ENCODE results near the gene ANKRD44. TPM values are rescaled to one million over a fixed set of nuclear protein-coding genes. Genes with fewer than 3 reads are reported as not detected.

ANKRD44 gene
- total RNA-seq, 4 donors from 2014 or later = 24.4 to 51.8 (median 35.7) TPM

DNA sequence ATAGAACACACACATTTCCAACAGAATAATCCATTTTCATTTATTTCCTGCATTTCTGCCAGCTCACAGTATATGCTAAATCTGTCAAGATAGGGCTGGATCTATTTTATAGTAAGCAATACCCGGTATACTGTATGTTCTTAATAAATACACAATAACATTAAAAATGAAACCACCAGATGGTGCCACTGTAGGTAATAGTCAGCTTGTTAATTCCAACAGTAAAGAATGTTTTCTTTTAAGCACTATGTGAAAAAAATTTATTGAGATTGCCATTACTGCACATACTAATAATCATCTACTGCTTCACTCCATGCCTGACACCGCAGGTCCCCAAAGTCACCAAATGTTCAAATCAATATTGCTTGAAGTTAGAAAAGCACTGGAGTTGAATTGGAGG is 252.6 kb downstream of the ANKRD44 start:
- Histone ChIP-seq H3K9me3 (peaks cover 0 to 16% (median 0%) of the 10 kb centered on the region in 3 donors), H3K27me3 (no peaks in the 10 kb centered on the region), H3K27ac (no peak overlapping the region), H3K4me1 (no peaks in the 10 kb centered on the region), H3K36me3 (peaks cover 0 to 50% of the 10 kb centered on the region in 2 donors), H3K4me3 (no peak overlapping the region)
- 70 to 83% methylated on average over 2 of the region's 2 CpGs for WGBS, 2 donors (ENCODE audit: low coverage in 1 of 2)
- TF ChIP-seq POLR2A (IDR thresholded peaks at IDR 0.05) (no peak), POLR2AphosphoS5 (IDR thresholded peaks at IDR 0.05) (no peak), EP300 (IDR thresholded peaks at IDR 0.05) (no peak)
- TF ChIP-seq, protein P1, sequence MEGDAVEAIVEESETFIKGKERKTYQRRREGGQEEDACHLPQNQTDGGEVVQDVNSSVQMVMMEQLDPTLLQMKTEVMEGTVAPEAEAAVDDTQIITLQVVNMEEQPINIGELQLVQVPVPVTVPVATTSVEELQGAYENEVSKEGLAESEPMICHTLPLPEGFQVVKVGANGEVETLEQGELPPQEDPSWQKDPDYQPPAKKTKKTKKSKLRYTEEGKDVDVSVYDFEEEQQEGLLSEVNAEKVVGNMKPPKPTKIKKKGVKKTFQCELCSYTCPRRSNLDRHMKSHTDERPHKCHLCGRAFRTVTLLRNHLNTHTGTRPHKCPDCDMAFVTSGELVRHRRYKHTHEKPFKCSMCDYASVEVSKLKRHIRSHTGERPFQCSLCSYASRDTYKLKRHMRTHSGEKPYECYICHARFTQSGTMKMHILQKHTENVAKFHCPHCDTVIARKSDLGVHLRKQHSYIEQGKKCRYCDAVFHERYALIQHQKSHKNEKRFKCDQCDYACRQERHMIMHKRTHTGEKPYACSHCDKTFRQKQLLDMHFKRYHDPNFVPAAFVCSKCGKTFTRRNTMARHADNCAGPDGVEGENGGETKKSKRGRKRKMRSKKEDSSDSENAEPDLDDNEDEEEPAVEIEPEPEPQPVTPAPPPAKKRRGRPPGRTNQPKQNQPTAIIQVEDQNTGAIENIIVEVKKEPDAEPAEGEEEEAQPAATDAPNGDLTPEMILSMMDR (IDR thresholded peaks at IDR 0.05) = no peak
- no peak for ATAC-seq

GRCh38 chr2:197055045-197055444 is 255.5 kb downstream of the ANKRD44 start:
- H3K4me3 ChIP-seq = no peak overlapping the region
- H3K27ac ChIP-seq = no peak overlapping the region
- H3K27me3 ChIP-seq = no peaks in the 10 kb centered on the region
- H3K36me3 ChIP-seq = peaks cover 0 to 40% of the 10 kb centered on the region in 2 donors
- H3K9me3 ChIP-seq = peaks cover 0 to 16% (median 0%) of the 10 kb centered on the region in 3 donors
- no peaks in the 10 kb centered on the region for H3K4me1 ChIP-seq
- TF ChIP-seq EP300 (IDR thresholded peaks at IDR 0.05) = no peak
- TF ChIP-seq POLR2A (IDR thresholded peaks at IDR 0.05) = no peak
- TF ChIP-seq POLR2AphosphoS5 (IDR thresholded peaks at IDR 0.05) = no peak
- TF ChIP-seq, protein P1 (IDR thresholded peaks at IDR 0.05) = no peak
- no peak for ATAC-seq

GRCh38 chr2:197054437-197054836 is 256.1 kb downstream of the ANKRD44 start:
- peaks cover 0 to 38% of the 10 kb centered on the region in 2 donors for H3K36me3 ChIP-seq
- peaks cover 0 to 16% (median 0%) of the 10 kb centered on the region in 3 donors for H3K9me3 ChIP-seq
- TF ChIP-seq, protein P1 (IDR thresholded peaks at IDR 0.05) = no peak
- no peak for TF ChIP-seq POLR2AphosphoS5 (IDR thresholded peaks at IDR 0.05)
- TF ChIP-seq EP300 (IDR thresholded peaks at IDR 0.05) = no peak
- no peak for TF ChIP-seq POLR2A (IDR thresholded peaks at IDR 0.05)
- no peaks in the 10 kb centered on the region for H3K27me3 ChIP-seq
- 93% methylated on average over 1 of the region's 1 CpG; no CpG with 5 or more reads in 1 of the 2 donors for WGBS, 2 donors (ENCODE audit: low coverage in 1 of 2)
- H3K4me3 ChIP-seq = no peak overlapping the region
- H3K4me1 ChIP-seq = no peaks in the 10 kb centered on the region
- no peak overlapping the region for H3K27ac ChIP-seq
- ATAC-seq = no peak

DNA sequence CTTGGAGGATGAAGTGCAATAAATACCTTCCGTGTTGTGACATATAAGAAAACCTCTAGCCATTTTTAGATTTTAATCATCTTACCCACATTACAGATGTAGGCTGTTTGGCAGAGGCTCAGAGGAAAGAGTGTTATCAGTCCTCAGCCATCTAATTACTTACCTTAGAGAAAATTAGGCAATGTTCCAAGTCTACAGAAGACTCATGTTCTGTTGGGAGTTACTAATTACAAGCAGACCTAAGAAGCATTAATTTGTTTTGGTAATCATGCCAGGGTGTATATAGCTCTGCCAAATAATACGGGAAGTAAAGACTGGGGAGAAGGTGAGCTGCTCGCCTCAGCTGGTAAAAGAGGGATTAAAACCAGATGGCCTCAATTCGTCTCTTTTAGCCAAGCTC is 258.2 kb downstream of the ANKRD44 start:
- Histone ChIP-seq H3K9me3 (peaks cover 0 to 16% (median 0%) of the 10 kb centered on the region in 3 donors), H3K27ac (no peak overlapping the region), H3K36me3 (peaks cover 0 to 36% of the 10 kb centered on the region in 2 donors), H3K4me1 (no peaks in the 10 kb centered on the region), H3K4me3 (no peak overlapping the region), H3K27me3 (no peaks in the 10 kb centered on the region)
- no peak for TF ChIP-seq POLR2A (IDR thresholded peaks at IDR 0.05)
- TF ChIP-seq, protein P1 (IDR thresholded peaks at IDR 0.05) = no peak
- TF ChIP-seq POLR2AphosphoS5 (IDR thresholded peaks at IDR 0.05) = no peak
- TF ChIP-seq EP300 (IDR thresholded peaks at IDR 0.05) = no peak
- WGBS, 2 donors (ENCODE audit: low coverage in 1 of 2) = 47 to 56% methylated on average over 4 of the region's 4 CpGs
- no peak for ATAC-seq

DNA sequence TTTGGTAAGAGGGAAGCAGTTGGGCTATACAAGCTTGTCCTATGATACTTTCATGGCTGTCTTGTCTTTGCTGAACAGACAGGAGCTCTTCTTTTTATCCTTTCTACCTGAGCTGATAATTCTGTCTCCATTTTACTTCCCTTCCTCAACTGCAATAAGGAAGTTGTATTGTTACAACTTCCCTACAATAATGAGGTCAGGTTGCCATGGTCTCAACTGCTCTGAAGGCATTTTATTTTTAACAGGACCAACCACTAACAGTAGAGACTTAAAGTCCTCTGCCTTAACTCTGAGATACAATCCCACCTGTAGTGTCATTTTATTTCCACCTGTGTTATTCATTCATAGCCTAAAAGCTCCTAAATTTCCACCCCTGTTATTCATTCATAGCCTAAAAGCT is 265.5 kb downstream of the ANKRD44 start:
- no peak overlapping the region for H3K27ac ChIP-seq
- TF ChIP-seq, protein P1 (IDR thresholded peaks at IDR 0.05) = no peak
- TF ChIP-seq POLR2AphosphoS5 (IDR thresholded peaks at IDR 0.05) = no peak
- no peak for TF ChIP-seq POLR2A (IDR thresholded peaks at IDR 0.05)
- no peak for TF ChIP-seq EP300 (IDR thresholded peaks at IDR 0.05)
- H3K36me3 ChIP-seq = peaks cover 0 to 6% of the 10 kb centered on the region in 2 donors
- H3K27me3 ChIP-seq = no peaks in the 10 kb centered on the region
- H3K9me3 ChIP-seq = no peaks in the 10 kb centered on the region
- H3K4me1 ChIP-seq = no peaks in the 10 kb centered on the region
- ATAC-seq = no peak
- no peak overlapping the region for H3K4me3 ChIP-seq

Measured in gastroesophageal sphincter (tissue), 4 donors.